HCT116 (cell line): ENCODE results near the gene THUMPD3.

Experiments
- CEBPB ChIP-seq: IDR thresholded peaks from 2 replicates; pipeline ENCODE4 v1.6.1; 2012; ENCODE audit warnings: low read depth
- CTCF ChIP-seq, 3 experiments: fragments of 200-600 bp in 1 of 3; sonication (generic) in 1 of 3; IDR thresholded peaks in 2 of 3; conservative IDR thresholded peaks in 1 of 3; 2 replicates each; pipeline ENCODE4 v1.5.1; 2012 to 2017; ENCODE audit warnings: low read depth in 2 of 3, low read length in 2 of 3, antibody characterized with exemption in 1 of 3, borderline replicate concordance in 1 of 3, control low read depth in 1 of 3, mild to moderate bottlenecking in 1 of 3, mixed read lengths in 1 of 3, mixed run types in 1 of 3, moderate library complexity in 1 of 3; ENCODE audit not compliant: insufficient read depth in 1 of 3
- POLR2A ChIP-seq: IDR thresholded peaks from 2 replicates; pipeline ENCODE4 v1.7.0; 2011; ENCODE audit warnings: borderline replicate concordance; ENCODE audit not compliant: insufficient read depth, insufficient read length; ENCODE audit errors: extremely low read depth
- POLR2AphosphoS5 ChIP-seq: IDR thresholded peaks from 2 replicates; pipeline ENCODE4 v1.6.1; 2011; ENCODE audit warnings: mild to moderate bottlenecking, low read depth, low read length, moderate library complexity
- TF ChIP-seq, protein P1 (sequence below): IDR thresholded peaks from 2 replicates; pipeline ENCODE4 v1.6.1; 2011; ENCODE audit warnings: mild to moderate bottlenecking, low read length, moderate library complexity; ENCODE audit not compliant: insufficient replicate concordance; ENCODE audit errors: extremely low read depth
- TF ChIP-seq, protein P2 (sequence below): IDR thresholded peaks from 2 replicates; pipeline ENCODE4 v1.6.1; 2012

DNA sequence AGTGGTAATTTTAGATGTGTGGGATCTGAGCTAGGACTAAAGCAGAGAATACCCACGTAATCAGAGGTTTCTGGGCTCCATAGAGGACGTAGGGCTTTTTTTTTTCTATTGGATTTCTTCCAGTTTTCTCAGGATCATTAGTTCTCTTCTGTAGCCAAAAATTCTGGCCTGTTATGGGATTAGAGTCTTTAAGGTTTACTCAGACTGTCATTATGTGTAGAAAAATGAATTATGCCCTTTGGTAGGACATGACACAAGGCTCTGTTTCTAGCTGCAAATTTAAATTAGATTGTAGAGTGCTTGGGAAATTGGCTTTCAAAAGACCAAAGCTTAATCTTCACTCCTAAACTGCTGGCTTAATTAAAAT, 36.5 kb downstream of the THUMPD3 start:
- no peak for TF ChIP-seq CEBPB
- TF ChIP-seq CTCF (IDR thresholded peaks at IDR 0.05 in 2 of 3, conservative IDR thresholded peaks at IDR 0.05 in 1 of 3; ENCODE audit: borderline replicate concordance in 1 of 3, insufficient read depth in 1 of 3, low read depth in 2 of 3, low read length in 2 of 3), result no peak
- no peak for TF ChIP-seq POLR2AphosphoS5
- TF ChIP-seq, protein P1, sequence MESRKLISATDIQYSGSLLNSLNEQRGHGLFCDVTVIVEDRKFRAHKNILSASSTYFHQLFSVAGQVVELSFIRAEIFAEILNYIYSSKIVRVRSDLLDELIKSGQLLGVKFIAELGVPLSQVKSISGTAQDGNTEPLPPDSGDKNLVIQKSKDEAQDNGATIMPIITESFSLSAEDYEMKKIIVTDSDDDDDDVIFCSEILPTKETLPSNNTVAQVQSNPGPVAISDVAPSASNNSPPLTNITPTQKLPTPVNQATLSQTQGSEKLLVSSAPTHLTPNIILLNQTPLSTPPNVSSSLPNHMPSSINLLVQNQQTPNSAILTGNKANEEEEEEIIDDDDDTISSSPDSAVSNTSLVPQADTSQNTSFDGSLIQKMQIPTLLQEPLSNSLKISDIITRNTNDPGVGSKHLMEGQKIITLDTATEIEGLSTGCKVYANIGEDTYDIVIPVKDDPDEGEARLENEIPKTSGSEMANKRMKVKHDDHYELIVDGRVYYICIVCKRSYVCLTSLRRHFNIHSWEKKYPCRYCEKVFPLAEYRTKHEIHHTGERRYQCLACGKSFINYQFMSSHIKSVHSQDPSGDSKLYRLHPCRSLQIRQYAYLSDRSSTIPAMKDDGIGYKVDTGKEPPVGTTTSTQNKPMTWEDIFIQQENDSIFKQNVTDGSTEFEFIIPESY, result no peak
- TF ChIP-seq POLR2A, result no peak
- TF ChIP-seq, protein P2, sequence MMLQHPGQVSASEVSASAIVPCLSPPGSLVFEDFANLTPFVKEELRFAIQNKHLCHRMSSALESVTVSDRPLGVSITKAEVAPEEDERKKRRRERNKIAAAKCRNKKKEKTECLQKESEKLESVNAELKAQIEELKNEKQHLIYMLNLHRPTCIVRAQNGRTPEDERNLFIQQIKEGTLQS, result no peak
